ENCODE data around the gene RNF144A. TPM values are rescaled to one million over a fixed set of nuclear protein-coding genes. Genes with fewer than 3 reads are reported as not detected.

Gene RNF144A
- total RNA-seq, 1 experiment from 2014 or later: 13.0 TPM

- no peak for ATAC-seq
- Histone ChIP-seq H3K79me2 (ENCODE audit: insufficient read depth, low read length) (no peaks in the 10 kb centered on the region), H3K9me3 (ENCODE audit: control insufficient read depth in 1 of 2, insufficient read depth in 1 of 2, low read depth in 1 of 2, low read length in 2 of 2) (no peaks in the 10 kb centered on the region), H3K4me2 (ENCODE audit: low read length) (no peak overlapping the region), H3K9me2 (ENCODE audit: insufficient read depth) (no peaks in the 10 kb centered on the region), H3K4me1 (ENCODE audit: control insufficient read depth in 1 of 2, insufficient read depth in 2 of 2, low read length in 2 of 2) (no peaks in the 10 kb centered on the region), H2AFZ (ENCODE audit: low read depth, low read length, poor library complexity, severe bottlenecking) (no peak overlapping the region), H3K36me3 (ENCODE audit: control insufficient read depth in 1 of 2, insufficient read depth in 2 of 2, low read length in 2 of 2) (no peaks in the 10 kb centered on the region), H3K27me3 (ENCODE audit: insufficient read depth, low read length) (no peaks in the 10 kb centered on the region), H3K4me3 (replicated peaks in 1 of 2; ENCODE audit: low read depth in 1 of 2, low read length in 2 of 2) (no peak overlapping the region), H3K9ac (ENCODE audit: low read length) (no peak overlapping the region), H4K20me1 (ENCODE audit: insufficient read depth) (no peaks in the 10 kb centered on the region), H3K27ac (ENCODE audit: low read depth, low read length) (no peak overlapping the region)
- CTCF ChIA-PET: no interaction called here
- intact Hi-C loops (cut with micrococcal nuclease): no loop called here
- TF ChIP-seq SIN3A (IDR thresholded peaks at IDR 0.05; ENCODE audit: low read depth): no peak
- TF ChIP-seq CEBPB (IDR thresholded peaks at IDR 0.05; ENCODE audit: low read depth): no peak
- no TSS peak for BruUV-seq (replicated peaks)
- POLR2A ChIA-PET: no interaction called here
- no peak for DNase-seq (ENCODE audit: low read depth, low spot score)
- RAD21 ChIA-PET (ENCODE audit: low non-redundant PET in 1 of 2, low total read pairs in 2 of 2, uncharacterized antibody in 2 of 2, unreplicated experiment in 2 of 2): no interaction called here
Measured at GRCh38 chr2:6957910-6958615, 40.9 kb downstream of the RNF144A start.

GRCh38 chr2:6958616-6959235 is 41.5 kb downstream of the RNF144A start:
- H2AFZ ChIP-seq (ENCODE audit: low read depth, low read length, poor library complexity, severe bottlenecking): no peak overlapping the region
- no TSS peak for BruUV-seq (replicated peaks)
- no peaks in the 10 kb centered on the region for H3K9me3 ChIP-seq (ENCODE audit: control insufficient read depth in 1 of 2, insufficient read depth in 1 of 2, low read depth in 1 of 2, low read length in 2 of 2)
- no peak overlapping the region for H3K4me3 ChIP-seq (replicated peaks in 1 of 2; ENCODE audit: low read depth in 1 of 2, low read length in 2 of 2)
- POLR2A ChIA-PET: no interaction called here
- no peak overlapping the region for H3K9ac ChIP-seq (ENCODE audit: low read length)
- H3K79me2 ChIP-seq (ENCODE audit: insufficient read depth, low read length): no peaks in the 10 kb centered on the region
- H3K4me1 ChIP-seq (ENCODE audit: control insufficient read depth in 1 of 2, insufficient read depth in 2 of 2, low read length in 2 of 2): no peaks in the 10 kb centered on the region
- RAD21 ChIA-PET (ENCODE audit: low non-redundant PET in 1 of 2, low total read pairs in 2 of 2, uncharacterized antibody in 2 of 2, unreplicated experiment in 2 of 2): no interaction called here
- H3K27me3 ChIP-seq (ENCODE audit: insufficient read depth, low read length): no peaks in the 10 kb centered on the region
- H3K36me3 ChIP-seq (ENCODE audit: control insufficient read depth in 1 of 2, insufficient read depth in 2 of 2, low read length in 2 of 2): no peaks in the 10 kb centered on the region
- no peak overlapping the region for H3K4me2 ChIP-seq (ENCODE audit: low read length)
- ATAC-seq (no peak), DNase-seq (ENCODE audit: low read depth, low spot score) (no peak)
- intact Hi-C loops (cut with micrococcal nuclease): no loop called here
- no peak overlapping the region for H3K27ac ChIP-seq (ENCODE audit: low read depth, low read length)
- CTCF ChIA-PET: no interaction called here
- H4K20me1 ChIP-seq (ENCODE audit: insufficient read depth): no peaks in the 10 kb centered on the region
- TF ChIP-seq MAX (IDR thresholded peaks at IDR 0.05): no peak
- no peak for TF ChIP-seq ELF1 (IDR thresholded peaks at IDR 0.05; ENCODE audit: borderline replicate concordance, low read depth)
- no peak for TF ChIP-seq FOSL1 (IDR thresholded peaks at IDR 0.05; ENCODE audit: low read depth)
- no peak for TF ChIP-seq EGR1 (IDR thresholded peaks at IDR 0.05; ENCODE audit: low read depth)
- no peak for TF ChIP-seq ZNF274 (IDR thresholded peaks at IDR 0.05; ENCODE audit: low read depth, low read length)
- no peak for TF ChIP-seq POLR2A (IDR thresholded peaks at IDR 0.05; ENCODE audit: borderline replicate concordance, extremely low read depth, insufficient read depth, insufficient read length)
- TF ChIP-seq ZFX (IDR thresholded peaks at IDR 0.05): no peak
- TF ChIP-seq ZBTB33 (IDR thresholded peaks at IDR 0.05; ENCODE audit: extremely low read depth, insufficient replicate concordance, low read length): no peak
- no peak for TF ChIP-seq CTCF (IDR thresholded peaks at IDR 0.05 in 2 of 3, conservative IDR thresholded peaks at IDR 0.05 in 1 of 3; ENCODE audit: borderline replicate concordance in 1 of 3, insufficient read depth in 1 of 3, low read depth in 2 of 3, low read length in 2 of 3)
- no peak for TF ChIP-seq CEBPB (IDR thresholded peaks at IDR 0.05; ENCODE audit: low read depth)
- no peak for TF ChIP-seq RAD21 (IDR thresholded peaks at IDR 0.05; ENCODE audit: low read depth)
- TF ChIP-seq YY1 (IDR thresholded peaks at IDR 0.05; ENCODE audit: extremely low read depth, insufficient replicate concordance, low read depth, low read length): no peak
- no peaks in the 10 kb centered on the region for H3K9me2 ChIP-seq (ENCODE audit: insufficient read depth)

Measured in HCT116 (cell line).